ENCODE results near the gene SKIL.

The SKIL gene

GRCh38 chr3:170346481-170347392 is 10.8 kb upstream of the SKIL start:
- intact Hi-C loops (cut with DNase I): no loop called here
- no peak for DNase-seq

GRCh38 chr3:170350515-170351413 is 6.8 kb upstream of the SKIL start:
- no peak for DNase-seq
- intact Hi-C loops (cut with DNase I): no loop called here

- DNase-seq: no peak
- intact Hi-C loops (cut with DNase I): no loop called here
These were observed 4.6 kb upstream of the SKIL start for GRCh38 chr3:170352936-170353335.

- no peak for DNase-seq
- intact Hi-C loops (cut with DNase I): no loop called here
These were observed 4.0 kb upstream of the SKIL start for GRCh38 chr3:170353485-170353884.

GRCh38 chr3:170354760-170355159 is 2.8 kb upstream of the SKIL start:
- intact Hi-C loops (cut with DNase I): loop anchor here (5.0 kb wide), 2 partner anchors 132 to 172 kb away; partner anchors contain the start of genes PHC3 and PRKCI
- no peak for DNase-seq

- peak in 6 of 10 donors; percentile 13 to 80 (median 27) for DNase-seq
- intact Hi-C loops (cut with DNase I): loop anchor here (5.0 kb wide), 2 partner anchors 134 to 174 kb away; partner anchors contain the start of genes PHC3 and PRKCI
These were observed 1.5 kb upstream of the SKIL start for GRCh38 chr3:170355738-170356595.

GRCh38 chr3:170356596-170357175 is 829 bp upstream of the SKIL start:
- intact Hi-C loops (cut with DNase I): loop anchor here (5.0 kb wide), 2 partner anchors 134 to 174 kb away; partner anchors contain the start of genes PHC3 and PRKCI
- peak; percentile 46 to 92 (median 54) for DNase-seq

GRCh38 chr3:170358042-170359010 is 811 bp downstream of the SKIL start:
- peak; percentile 53 to 96 (median 73) for DNase-seq
- intact Hi-C loops (cut with DNase I): loop anchor here (5.0 kb wide), 2 partner anchors 136 to 176 kb away; partner anchors contain the start of genes PHC3 and PRKCI

GRCh38 chr3:170359178-170359704 is 1.7 kb downstream of the SKIL start:
- no peak for DNase-seq
- intact Hi-C loops (cut with DNase I): loop anchor here (5.0 kb wide), 2 partner anchors 137 to 177 kb away; partner anchors contain the start of genes PHC3 and PRKCI

- intact Hi-C loops (cut with DNase I): no loop called here
- no peak for DNase-seq
These were observed 3.0 kb downstream of the SKIL start for GRCh38 chr3:170360466-170360865.

GRCh38 chr3:170360916-170361315 is 3.4 kb downstream of the SKIL start:
- no peak for DNase-seq
- intact Hi-C loops (cut with DNase I): no loop called here

GRCh38 chr3:170361711-170362110 is 4.2 kb downstream of the SKIL start:
- intact Hi-C loops (cut with DNase I): no loop called here
- DNase-seq: no peak

GRCh38 chr3:170363471-170363994 is 6.0 kb downstream of the SKIL start:
- DNase-seq: no peak
- intact Hi-C loops (cut with DNase I): no loop called here

- DNase-seq: no peak
- intact Hi-C loops (cut with DNase I): no loop called here
These were observed 7.5 kb downstream of the SKIL start for GRCh38 chr3:170364965-170365364.

- DNase-seq: no peak
- intact Hi-C loops (cut with DNase I): no loop called here
These were observed 10.3 kb downstream of the SKIL start for GRCh38 chr3:170367797-170368196.

GRCh38 chr3:170368921-170369320 is 11.4 kb downstream of the SKIL start:
- intact Hi-C loops (cut with DNase I): no loop called here
- DNase-seq: no peak

- no peak for DNase-seq
- intact Hi-C loops (cut with DNase I): loop anchor here (10.0 kb wide), 1 partner anchor 68 kb away; no protein-coding TSS in a partner anchor
These were observed 14.8 kb downstream of the SKIL start for GRCh38 chr3:170372190-170372879.

All from posterior cingulate gyrus (tissue), 11 donors.